Measurements from ENCODE around the gene MAST3.

Gene MAST3

GRCh38 chr19:18179957-18180356, 82.4 kb downstream of the MAST3 start:
- no peak for TF ChIP-seq RAD21 (IDR thresholded peaks at IDR 0.05; ENCODE audit: low read depth)
- no peak for TF ChIP-seq TCF12 (IDR thresholded peaks at IDR 0.05; ENCODE audit: low read depth)
- TF ChIP-seq, protein P1, sequence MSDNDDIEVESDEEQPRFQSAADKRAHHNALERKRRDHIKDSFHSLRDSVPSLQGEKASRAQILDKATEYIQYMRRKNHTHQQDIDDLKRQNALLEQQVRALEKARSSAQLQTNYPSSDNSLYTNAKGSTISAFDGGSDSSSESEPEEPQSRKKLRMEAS (IDR thresholded peaks at IDR 0.05) = no peak
- no peak for TF ChIP-seq EGR1 (IDR thresholded peaks at IDR 0.05)
- no peak for TF ChIP-seq ZBTB7A (IDR thresholded peaks at IDR 0.05; ENCODE audit: low read depth)
- no peak for TF ChIP-seq CREB1 (IDR thresholded peaks at IDR 0.05; ENCODE audit: low read depth)
- TF ChIP-seq, protein P2, sequence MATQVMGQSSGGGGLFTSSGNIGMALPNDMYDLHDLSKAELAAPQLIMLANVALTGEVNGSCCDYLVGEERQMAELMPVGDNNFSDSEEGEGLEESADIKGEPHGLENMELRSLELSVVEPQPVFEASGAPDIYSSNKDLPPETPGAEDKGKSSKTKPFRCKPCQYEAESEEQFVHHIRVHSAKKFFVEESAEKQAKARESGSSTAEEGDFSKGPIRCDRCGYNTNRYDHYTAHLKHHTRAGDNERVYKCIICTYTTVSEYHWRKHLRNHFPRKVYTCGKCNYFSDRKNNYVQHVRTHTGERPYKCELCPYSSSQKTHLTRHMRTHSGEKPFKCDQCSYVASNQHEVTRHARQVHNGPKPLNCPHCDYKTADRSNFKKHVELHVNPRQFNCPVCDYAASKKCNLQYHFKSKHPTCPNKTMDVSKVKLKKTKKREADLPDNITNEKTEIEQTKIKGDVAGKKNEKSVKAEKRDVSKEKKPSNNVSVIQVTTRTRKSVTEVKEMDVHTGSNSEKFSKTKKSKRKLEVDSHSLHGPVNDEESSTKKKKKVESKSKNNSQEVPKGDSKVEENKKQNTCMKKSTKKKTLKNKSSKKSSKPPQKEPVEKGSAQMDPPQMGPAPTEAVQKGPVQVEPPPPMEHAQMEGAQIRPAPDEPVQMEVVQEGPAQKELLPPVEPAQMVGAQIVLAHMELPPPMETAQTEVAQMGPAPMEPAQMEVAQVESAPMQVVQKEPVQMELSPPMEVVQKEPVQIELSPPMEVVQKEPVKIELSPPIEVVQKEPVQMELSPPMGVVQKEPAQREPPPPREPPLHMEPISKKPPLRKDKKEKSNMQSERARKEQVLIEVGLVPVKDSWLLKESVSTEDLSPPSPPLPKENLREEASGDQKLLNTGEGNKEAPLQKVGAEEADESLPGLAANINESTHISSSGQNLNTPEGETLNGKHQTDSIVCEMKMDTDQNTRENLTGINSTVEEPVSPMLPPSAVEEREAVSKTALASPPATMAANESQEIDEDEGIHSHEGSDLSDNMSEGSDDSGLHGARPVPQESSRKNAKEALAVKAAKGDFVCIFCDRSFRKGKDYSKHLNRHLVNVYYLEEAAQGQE (IDR thresholded peaks at IDR 0.05; ENCODE audit: low read depth) = no peak
- no peak for TF ChIP-seq CEBPB (IDR thresholded peaks at IDR 0.05)
- TF ChIP-seq FOXM1 (IDR thresholded peaks at IDR 0.05; ENCODE audit: borderline replicate concordance, low read depth) = no peak
- no peak for TF ChIP-seq EP300 (IDR thresholded peaks at IDR 0.05; ENCODE audit: borderline replicate concordance)
- TF ChIP-seq TAF1 (IDR thresholded peaks at IDR 0.05; ENCODE audit: low read depth) = no peak
- no peak for TF ChIP-seq YY1 (IDR thresholded peaks at IDR 0.05; ENCODE audit: low read depth)
- TF ChIP-seq TEAD4 (IDR thresholded peaks at IDR 0.05) = no peak
- no peak for TF ChIP-seq USF1 (IDR thresholded peaks at IDR 0.05)
- TF ChIP-seq NFIC (IDR thresholded peaks at IDR 0.05) = no peak

- TF ChIP-seq CEBPB (IDR thresholded peaks at IDR 0.05) = no peak
- no peak for TF ChIP-seq EGR1 (IDR thresholded peaks at IDR 0.05)
- TF ChIP-seq TAF1 (IDR thresholded peaks at IDR 0.05; ENCODE audit: low read depth) = no peak
- TF ChIP-seq YY1 (IDR thresholded peaks at IDR 0.05; ENCODE audit: low read depth) = no peak
- no peak for TF ChIP-seq EP300 (IDR thresholded peaks at IDR 0.05; ENCODE audit: borderline replicate concordance)
- TF ChIP-seq TEAD4 (IDR thresholded peaks at IDR 0.05) = no peak
- no peak for TF ChIP-seq ZBTB7A (IDR thresholded peaks at IDR 0.05; ENCODE audit: low read depth)
- no peak for TF ChIP-seq USF1 (IDR thresholded peaks at IDR 0.05)
- TF ChIP-seq CREB1 (IDR thresholded peaks at IDR 0.05; ENCODE audit: low read depth) = no peak
- no peak for TF ChIP-seq FOXM1 (IDR thresholded peaks at IDR 0.05; ENCODE audit: borderline replicate concordance, low read depth)
- TF ChIP-seq, protein P2 (IDR thresholded peaks at IDR 0.05; ENCODE audit: low read depth) = no peak
- TF ChIP-seq, protein P1 (IDR thresholded peaks at IDR 0.05) = no peak
These were observed 86.0 kb downstream of the MAST3 start for GRCh38 chr19:18183529-18183928.

DNA sequence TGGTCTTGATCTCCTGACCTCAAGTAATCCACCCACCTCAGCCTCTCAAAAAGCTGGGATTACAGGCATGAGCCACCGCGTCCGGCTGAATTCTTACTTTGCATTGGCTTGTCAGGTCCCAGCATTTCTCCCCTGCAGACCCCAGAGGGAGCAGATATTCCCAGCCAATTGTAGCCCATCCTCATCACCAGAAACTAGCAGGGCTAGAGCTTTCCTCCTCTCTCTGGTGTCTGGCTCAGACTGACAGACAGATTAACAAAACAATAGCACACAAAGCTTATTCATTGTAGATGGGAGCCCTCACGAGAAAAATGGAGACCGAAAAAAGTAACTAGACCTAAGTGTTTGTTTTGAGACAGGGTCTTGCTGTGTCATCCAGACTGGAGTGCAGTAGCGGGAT, 88.0 kb downstream of the MAST3 start:
- TF ChIP-seq EP300 (IDR thresholded peaks at IDR 0.05; ENCODE audit: borderline replicate concordance) = no peak

DNA sequence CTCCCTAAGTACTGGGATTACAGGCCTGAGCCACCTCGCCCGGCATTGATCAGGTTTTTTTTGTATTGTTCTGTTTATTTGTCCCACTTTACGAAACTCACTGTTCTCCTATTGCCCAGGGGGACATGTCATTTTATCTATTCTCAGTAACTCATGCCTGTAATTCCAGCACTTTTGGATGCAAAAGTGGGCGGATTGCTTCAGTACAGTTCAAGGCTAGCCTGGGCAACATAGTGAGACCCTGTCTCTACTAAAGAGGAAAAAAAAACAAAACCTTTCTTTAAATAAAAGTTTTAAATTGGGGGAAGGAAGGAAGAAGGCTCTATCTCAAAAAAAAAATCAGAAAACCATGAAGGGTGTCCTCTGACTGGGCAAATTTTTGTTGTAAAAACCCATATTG, 92.7 kb downstream of the MAST3 start:
- TF ChIP-seq TEAD4 (IDR thresholded peaks at IDR 0.05) (no peak), YY1 (IDR thresholded peaks at IDR 0.05; ENCODE audit: low read depth) (no peak), TAF1 (IDR thresholded peaks at IDR 0.05; ENCODE audit: low read depth) (no peak), TCF12 (IDR thresholded peaks at IDR 0.05; ENCODE audit: low read depth) (no peak), USF1 (IDR thresholded peaks at IDR 0.05) (no peak), RAD21 (IDR thresholded peaks at IDR 0.05; ENCODE audit: low read depth) (no peak), FOXM1 (IDR thresholded peaks at IDR 0.05; ENCODE audit: borderline replicate concordance, low read depth) (no peak), CEBPB (IDR thresholded peaks at IDR 0.05) (no peak), CREB1 (IDR thresholded peaks at IDR 0.05; ENCODE audit: low read depth) (no peak), ZBTB7A (IDR thresholded peaks at IDR 0.05; ENCODE audit: low read depth) (no peak), EGR1 (IDR thresholded peaks at IDR 0.05) (no peak), EP300 (IDR thresholded peaks at IDR 0.05; ENCODE audit: borderline replicate concordance) (no peak), NFIC (IDR thresholded peaks at IDR 0.05) (no peak)
- TF ChIP-seq, protein P2 (IDR thresholded peaks at IDR 0.05; ENCODE audit: low read depth) = no peak
- TF ChIP-seq, protein P1 (IDR thresholded peaks at IDR 0.05) = no peak
